SK-N-SH (cell line): Measurements from ENCODE around the gene AUTS2.

Source experiments
- CTCF ChIP-seq: fragments of 200-600 bp; sonication (generic); IDR thresholded peaks from 2 replicates; pipeline ENCODE4 v1.6.1; 2017; ENCODE audit warnings: antibody characterized with exemption, mild to moderate bottlenecking, moderate library complexity
- EP300 ChIP-seq, 2 experiments: IDR thresholded peaks; 2 replicates each; pipeline versions ENCODE4 v1.4.0 to v1.6.1; 2012; ENCODE audit warnings: borderline replicate concordance in 1 of 2, low read depth in 1 of 2, low read length in 1 of 2
- EZH2phosphoT487 ChIP-seq: fragments of 200-600 bp; sonication (generic); IDR thresholded peaks from 2 replicates; pipeline ENCODE4 v1.6.1; 2017; ENCODE audit warnings: low read depth, mixed run types, mild to moderate bottlenecking, antibody characterized with exemption, moderate library complexity, borderline replicate concordance
- FOXJ3 ChIP-seq: sonication (generic); formaldehyde crosslinking; IDR thresholded peaks from 2 replicates; pipeline ENCODE4 v1.5.1; 2020; ENCODE audit warnings: mild to moderate bottlenecking, missing genetic modification reagents
- JUND ChIP-seq: IDR thresholded peaks from 2 replicates; pipeline ENCODE4 v1.4.0; 2012
- POLR2AphosphoS5 ChIP-seq: IDR thresholded peaks from 2 replicates; pipeline ENCODE4 v1.6.1; 2012; ENCODE audit warnings: low read depth, low read length
- RXRA ChIP-seq: IDR thresholded peaks from 2 replicates; pipeline ENCODE4 v1.4.0; 2012; ENCODE audit warnings: low read depth, mild to moderate bottlenecking, borderline replicate concordance
- SMC3 ChIP-seq: IDR thresholded peaks from 2 replicates; pipeline ENCODE4 v1.6.1; 2012; ENCODE audit warnings: low read depth, low read length, improper control_type of control experiment
- TAF1 ChIP-seq: IDR thresholded peaks from 2 replicates; pipeline ENCODE4 v1.6.1; 2012; ENCODE audit warnings: low read depth, mild to moderate bottlenecking, low read length, moderate library complexity, borderline replicate concordance
- TCF12 ChIP-seq: IDR thresholded peaks from 2 replicates; pipeline ENCODE4 v1.4.0; 2012
- YY1 ChIP-seq: IDR thresholded peaks from 2 replicates; pipeline ENCODE4 v1.4.0; 2012; ENCODE audit warnings: low read depth, mild to moderate bottlenecking

GRCh38 chr7:70343519-70343918, 745.2 kb downstream of the AUTS2 start:
- TF ChIP-seq JUND: no peak
- TF ChIP-seq EP300 (IDR thresholded peaks at IDR 0.05; ENCODE audit: borderline replicate concordance in 1 of 2, low read depth in 1 of 2, low read length in 1 of 2): no peak
- TF ChIP-seq CTCF: no peak
- TF ChIP-seq TAF1: no peak
- no peak for TF ChIP-seq YY1
- no peak for TF ChIP-seq FOXJ3
- no peak for TF ChIP-seq SMC3
- no peak for TF ChIP-seq POLR2AphosphoS5
- no peak for TF ChIP-seq EZH2phosphoT487
- no peak for TF ChIP-seq TCF12
- no peak for TF ChIP-seq RXRA
